KMS-11 (cell line): ENCODE results near the gene SMIM9.
"Not testable (repeated sequence)": the region's sequence is repeated elsewhere in the genome, so short reads cannot be mapped to it uniquely, and the experiment has no call there.

Source experiments
- H2AFZ ChIP-seq: fragments of 200-600 bp; sonication (generic); 2 replicates; pipeline ENCODE4 v1.6.1; 2016; ENCODE audit warnings: antibody characterized with exemption, mixed run types, low read depth
- H3K27ac ChIP-seq: fragments of 200-600 bp; sonication (generic); 2 replicates; pipeline ENCODE4 v1.6.1; 2016; ENCODE audit warnings: mild to moderate bottlenecking, mixed run types
- H3K27me3 ChIP-seq: fragments of 200-600 bp; sonication (generic); 2 replicates; pipeline ENCODE4 v1.6.1; 2017; ENCODE audit warnings: mild to moderate bottlenecking, low read depth, mixed run types, moderate library complexity; ENCODE audit not compliant: insufficient read depth
- H3K36me3 ChIP-seq: fragments of 200-600 bp; sonication (generic); 2 replicates; pipeline ENCODE4 v1.6.1; 2017; ENCODE audit warnings: mild to moderate bottlenecking, mixed run types; ENCODE audit not compliant: insufficient read depth
- H3K4me1 ChIP-seq: fragments of 200-600 bp; sonication (generic); 2 replicates; pipeline ENCODE4 v1.6.1; 2016; ENCODE audit warnings: mild to moderate bottlenecking, low read depth, mixed run types; ENCODE audit not compliant: poor library complexity, severe bottlenecking
- H3K4me2 ChIP-seq: fragments of 200-600 bp; sonication (generic); 2 replicates; pipeline ENCODE4 v1.7.0; 2016; ENCODE audit warnings: mild to moderate bottlenecking, mixed run types
- H3K4me3 ChIP-seq: fragments of 200-600 bp; sonication (generic); IDR thresholded peaks from 2 replicates; pipeline ENCODE4 v1.6.1; 2017; ENCODE audit warnings: low read depth, low read length, mixed read lengths; ENCODE audit not compliant: insufficient read depth
- H3K79me2 ChIP-seq: fragments of 200-600 bp; sonication (generic); 2 replicates; pipeline ENCODE4 v1.6.1; 2016; ENCODE audit warnings: low read depth, mixed run types; ENCODE audit not compliant: insufficient read depth
- H3K9ac ChIP-seq: fragments of 200-600 bp; sonication (generic); 2 replicates; pipeline ENCODE4 v1.6.1; 2016; ENCODE audit warnings: mild to moderate bottlenecking, mixed run types
- H4K20me1 ChIP-seq: fragments of 200-600 bp; sonication (generic); 2 replicates; pipeline ENCODE4 v1.6.1; 2016; ENCODE audit warnings: mild to moderate bottlenecking, mixed run types; ENCODE audit not compliant: insufficient read depth
- TF ChIP-seq, protein P1 (sequence below): fragments of 200-600 bp; sonication (generic); conservative IDR thresholded peaks from 2 replicates; pipeline ENCODE4 v1.6.1; 2017; ENCODE audit warnings: low read depth, mild to moderate bottlenecking, antibody characterized with exemption, low read length, moderate library complexity, mixed read lengths

SMIM9 gene

DNA sequence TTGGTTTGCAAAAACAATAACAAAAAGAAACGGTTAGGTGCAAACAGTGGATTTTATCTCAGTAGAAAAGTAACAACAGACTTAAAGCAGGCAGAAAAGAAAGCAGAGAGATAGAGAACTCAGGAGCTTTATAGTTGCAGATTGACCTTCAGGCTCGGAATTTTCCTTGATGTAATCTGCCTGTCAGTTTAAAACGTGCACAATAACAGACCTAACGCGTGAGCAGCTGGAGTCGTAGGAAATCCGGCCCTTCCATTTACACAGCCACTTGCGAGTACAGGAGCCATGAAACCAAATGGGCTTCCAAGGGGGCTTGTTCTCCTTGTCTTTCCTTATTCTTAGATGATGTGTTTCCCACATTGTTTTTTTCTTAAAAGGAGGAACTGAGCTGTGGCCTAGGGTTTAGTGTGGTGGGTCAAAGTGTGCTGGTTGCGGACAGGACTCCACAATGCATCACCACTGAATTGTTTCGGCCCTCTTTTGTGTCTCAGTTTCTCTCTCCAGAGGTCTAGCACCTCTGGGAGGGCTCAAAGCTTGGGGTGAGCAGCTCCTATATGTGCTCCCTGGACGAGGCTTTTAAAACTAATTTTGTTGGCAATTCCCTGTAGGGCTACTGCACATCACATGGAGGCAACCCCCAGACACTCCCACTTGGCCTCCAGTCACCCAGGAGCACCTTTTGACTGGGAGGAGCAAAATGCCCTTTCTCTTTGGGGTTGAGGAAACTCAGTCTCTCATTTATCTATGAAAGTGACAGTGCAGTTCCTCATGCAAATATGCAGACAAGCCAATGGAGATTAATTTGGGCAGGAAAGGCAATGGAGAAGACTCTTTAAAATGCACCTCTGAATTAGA is 15.3 kb downstream of the SMIM9 start:
- Histone ChIP-seq H3K79me2 (no peaks in the 10 kb centered on the region), H3K9ac (no peak overlapping the region), H3K36me3 (no peaks in the 10 kb centered on the region), H2AFZ (no peak overlapping the region), H3K4me3 (no peak overlapping the region), H3K4me1 (no peaks in the 10 kb centered on the region), H3K27me3 (no peaks in the 10 kb centered on the region), H3K4me2 (no peak overlapping the region), H4K20me1 (no peaks in the 10 kb centered on the region), H3K27ac (no peak overlapping the region)
- TF ChIP-seq, protein P1, sequence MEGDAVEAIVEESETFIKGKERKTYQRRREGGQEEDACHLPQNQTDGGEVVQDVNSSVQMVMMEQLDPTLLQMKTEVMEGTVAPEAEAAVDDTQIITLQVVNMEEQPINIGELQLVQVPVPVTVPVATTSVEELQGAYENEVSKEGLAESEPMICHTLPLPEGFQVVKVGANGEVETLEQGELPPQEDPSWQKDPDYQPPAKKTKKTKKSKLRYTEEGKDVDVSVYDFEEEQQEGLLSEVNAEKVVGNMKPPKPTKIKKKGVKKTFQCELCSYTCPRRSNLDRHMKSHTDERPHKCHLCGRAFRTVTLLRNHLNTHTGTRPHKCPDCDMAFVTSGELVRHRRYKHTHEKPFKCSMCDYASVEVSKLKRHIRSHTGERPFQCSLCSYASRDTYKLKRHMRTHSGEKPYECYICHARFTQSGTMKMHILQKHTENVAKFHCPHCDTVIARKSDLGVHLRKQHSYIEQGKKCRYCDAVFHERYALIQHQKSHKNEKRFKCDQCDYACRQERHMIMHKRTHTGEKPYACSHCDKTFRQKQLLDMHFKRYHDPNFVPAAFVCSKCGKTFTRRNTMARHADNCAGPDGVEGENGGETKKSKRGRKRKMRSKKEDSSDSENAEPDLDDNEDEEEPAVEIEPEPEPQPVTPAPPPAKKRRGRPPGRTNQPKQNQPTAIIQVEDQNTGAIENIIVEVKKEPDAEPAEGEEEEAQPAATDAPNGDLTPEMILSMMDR: no peak

DNA sequence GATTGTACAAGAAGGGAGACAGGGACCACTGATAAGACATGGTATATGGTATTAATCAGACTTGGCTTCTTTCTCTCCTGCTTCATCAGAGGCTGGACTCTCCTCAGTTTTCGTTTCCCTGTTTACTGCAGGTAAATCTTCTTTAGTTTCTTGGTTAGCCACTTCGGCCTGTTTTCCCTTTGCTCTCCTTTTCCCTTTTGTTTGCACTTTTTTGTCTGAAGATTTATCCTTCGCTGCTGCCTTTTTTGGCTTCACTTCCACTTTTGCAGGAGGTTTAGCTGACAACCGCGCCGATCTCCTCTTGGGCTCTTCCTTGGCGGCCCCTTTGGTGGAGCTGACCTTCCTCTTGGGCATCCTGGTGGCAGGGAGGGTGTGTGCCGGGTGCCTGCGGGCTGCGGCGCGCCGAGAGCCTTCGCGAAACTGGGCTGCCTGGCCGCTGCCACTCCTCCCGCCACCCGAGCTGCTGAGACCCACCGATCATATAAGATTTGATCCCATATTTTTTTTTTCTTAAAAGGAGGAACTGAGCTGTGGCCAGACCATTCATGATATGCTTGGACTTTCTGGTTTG is 17.3 kb downstream of the SMIM9 start:
- not testable (repeated sequence) for H3K4me1 ChIP-seq, H3K4me3 ChIP-seq, H3K27ac ChIP-seq, H3K27me3 ChIP-seq, H3K9ac ChIP-seq, H2AFZ ChIP-seq, H3K36me3 ChIP-seq, H3K4me2 ChIP-seq, H3K79me2 ChIP-seq, H4K20me1 ChIP-seq

DNA sequence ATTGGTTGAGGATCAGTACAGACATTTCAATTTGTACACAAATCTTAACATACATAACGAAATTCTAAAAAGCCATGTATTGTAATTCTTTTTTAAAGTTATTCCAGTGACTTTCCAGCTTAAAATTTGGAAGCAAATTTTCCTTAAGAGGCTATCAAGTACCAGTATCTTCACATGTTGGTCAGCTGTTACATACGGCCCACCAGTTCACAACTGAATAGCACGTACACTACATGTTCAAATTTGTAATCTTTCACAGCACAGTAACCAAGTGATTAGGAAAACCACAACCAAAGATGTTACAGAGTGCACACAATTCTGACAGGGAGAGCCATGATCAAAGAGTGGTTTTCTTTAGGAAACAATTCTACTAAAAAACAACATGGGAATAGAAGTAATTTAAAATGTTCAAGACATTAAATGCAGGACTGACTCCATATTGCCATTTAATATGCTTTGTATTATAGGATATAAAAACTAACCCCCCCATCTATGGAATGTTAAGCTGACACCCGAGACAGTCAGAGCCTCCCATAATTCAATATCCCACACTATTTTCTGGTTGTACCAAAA is 18.1 kb downstream of the SMIM9 start:
- not testable (repeated sequence) for H3K4me2 ChIP-seq, H3K27ac ChIP-seq, H3K36me3 ChIP-seq, H3K27me3 ChIP-seq, H3K4me1 ChIP-seq, H4K20me1 ChIP-seq, H3K79me2 ChIP-seq, H2AFZ ChIP-seq, H3K4me3 ChIP-seq, H3K9ac ChIP-seq

DNA sequence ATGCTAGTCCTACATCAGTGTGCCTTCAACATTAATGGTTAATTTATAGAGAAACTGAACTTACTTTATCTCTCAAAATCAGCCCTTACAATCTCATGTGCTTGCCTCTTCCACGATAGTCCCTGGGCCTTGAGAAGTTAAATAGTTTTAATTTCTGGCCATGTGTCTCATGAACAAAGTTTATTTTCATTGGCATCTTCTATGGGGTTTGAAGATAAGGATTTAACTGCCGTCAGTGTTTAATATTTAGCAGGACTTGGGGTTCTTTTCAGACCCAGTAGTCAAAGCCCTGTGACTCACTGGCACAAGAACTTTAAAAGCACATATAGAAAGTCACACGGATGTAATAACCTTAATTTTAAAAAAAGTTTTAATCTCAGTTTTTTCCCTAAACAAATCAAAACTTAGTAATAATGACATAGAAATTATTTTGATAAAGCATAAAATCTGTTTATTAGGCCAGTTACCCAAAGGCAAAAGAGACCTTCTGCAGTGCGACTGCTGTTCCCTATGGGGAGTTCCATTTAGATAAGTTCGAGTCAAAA is 19.1 kb downstream of the SMIM9 start:
- no peak overlapping the region for H3K4me2 ChIP-seq

DNA sequence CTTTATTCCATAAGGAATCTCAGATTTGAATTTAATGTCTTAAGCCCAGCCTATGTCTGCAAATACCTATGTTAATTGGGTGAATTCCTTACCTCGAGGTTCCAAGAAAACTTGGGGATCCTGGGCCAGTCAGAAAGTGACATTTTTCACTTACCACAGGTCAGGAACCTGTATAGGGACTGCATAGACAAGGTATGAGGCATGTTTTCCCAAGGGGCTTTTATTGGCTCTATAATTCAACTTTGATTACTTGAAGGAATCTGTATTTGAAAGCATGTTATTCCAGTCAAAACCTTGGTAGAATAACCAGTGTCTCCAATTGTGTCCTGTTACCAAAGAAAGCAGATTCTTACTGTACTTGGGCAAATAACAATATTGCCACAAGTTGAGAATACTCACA is 20.7 kb downstream of the SMIM9 start:
- H3K27me3 ChIP-seq: no peaks in the 10 kb centered on the region
- H3K4me2 ChIP-seq: no peak overlapping the region
- no peaks in the 10 kb centered on the region for H3K79me2 ChIP-seq
- no peaks in the 10 kb centered on the region for H4K20me1 ChIP-seq
- TF ChIP-seq, protein P1: no peak
- no peak overlapping the region for H2AFZ ChIP-seq
- H3K36me3 ChIP-seq: no peaks in the 10 kb centered on the region
- no peak overlapping the region for H3K27ac ChIP-seq
- no peaks in the 10 kb centered on the region for H3K4me1 ChIP-seq
- no peak overlapping the region for H3K9ac ChIP-seq
- H3K4me3 ChIP-seq: no peak overlapping the region

More for the DNA sequence above, 19.1 kb downstream of the SMIM9 start:
- Histone ChIP-seq H2AFZ (no peak overlapping the region), H3K27ac (no peak overlapping the region), H3K36me3 (no peaks in the 10 kb centered on the region), H3K79me2 (no peaks in the 10 kb centered on the region), H4K20me1 (no peaks in the 10 kb centered on the region), H3K27me3 (no peaks in the 10 kb centered on the region), H3K4me1 (no peaks in the 10 kb centered on the region), H3K9ac (no peak overlapping the region), H3K4me3 (no peak overlapping the region)
- TF ChIP-seq, protein P1: no peak
